DND-41 (cell line): ENCODE measurements around the gene SMTNL1.
A peak's percentile ranks its signal among the peaks of the same experiment; 100 is the strongest.
"Not testable (repeated sequence)": the region's sequence is repeated elsewhere in the genome, so short reads cannot be mapped to it uniquely, and the experiment has no call there.

ENCODE experiments used
- ATAC-seq: fragments of 200-7000 bp; cut with Tn5 transposase; 3 replicates; pipeline ENCODE4 v1.9.1; 2021; ENCODE audit warnings: low read depth; ENCODE audit not compliant: insufficient read depth
- DNase-seq: peaks from one replicate; pipeline ENCODE4 v3.0.0-alpha.2; 2020
- H2AFZ ChIP-seq: 2 replicates; pipeline ENCODE4 v1.6.0; 2012; ENCODE audit warnings: low read depth, low read length
- H3K27ac ChIP-seq: 2 replicates; pipeline ENCODE4 v1.5.1; 2012; ENCODE audit warnings: low read length, inconsistent platforms
- H3K27me3 ChIP-seq: fragments of 200-600 bp; sonication (generic); 2 replicates; pipeline ENCODE4 v1.6.0; 2012; ENCODE audit warnings: low read length, mild to moderate bottlenecking, inconsistent platforms; ENCODE audit not compliant: insufficient read depth, poor library complexity
- H3K36me3 ChIP-seq: 2 replicates; pipeline ENCODE4 v1.5.1; 2012; ENCODE audit warnings: low read length, inconsistent platforms; ENCODE audit not compliant: insufficient read depth
- H3K4me1 ChIP-seq: 2 replicates; pipeline ENCODE4 v1.5.1; 2012; ENCODE audit warnings: mild to moderate bottlenecking, low read length; ENCODE audit not compliant: insufficient read depth
- H3K4me2 ChIP-seq: 2 replicates; pipeline ENCODE4 v1.6.0; 2012; ENCODE audit warnings: mild to moderate bottlenecking, moderate library complexity, low read length, inconsistent platforms; ENCODE audit not compliant: insufficient read depth
- H3K4me3 ChIP-seq, 2 experiments: fragments of 200-600 bp in 1 of 2; shearing (Covaris generic) in 1 of 2; 2 replicates each; pipeline ENCODE4 v1.5.1; 2012 to 2016; ENCODE audit warnings: inconsistent platforms in 2 of 2, low read length in 2 of 2, mild to moderate bottlenecking in 2 of 2, low read depth in 1 of 2, moderate library complexity in 1 of 2
- H3K79me2 ChIP-seq: 2 replicates; pipeline ENCODE4 v1.6.0; 2012; ENCODE audit warnings: low read length, inconsistent platforms; ENCODE audit not compliant: insufficient read depth
- H3K9ac ChIP-seq: 2 replicates; pipeline ENCODE4 v1.6.0; 2012; ENCODE audit warnings: low read depth, mild to moderate bottlenecking, inconsistent platforms, low read length, moderate library complexity
- H3K9me3 ChIP-seq: 2 replicates; pipeline ENCODE4 v1.5.1; 2012; ENCODE audit warnings: low read length, moderate library complexity, mild to moderate bottlenecking, inconsistent platforms; ENCODE audit not compliant: insufficient read depth, severe bottlenecking
- H4K20me1 ChIP-seq: 2 replicates; pipeline ENCODE4 v1.6.0; 2012; ENCODE audit warnings: low read length; ENCODE audit not compliant: insufficient read depth
- CTCF ChIP-seq: IDR thresholded peaks from 2 replicates; pipeline ENCODE4 v1.5.1; 2012; ENCODE audit warnings: borderline replicate concordance, low read length, moderate library complexity, mild to moderate bottlenecking; ENCODE audit not compliant: poor library complexity, severe bottlenecking; ENCODE audit errors: extremely low read depth
- EZH2 ChIP-seq: IDR thresholded peaks from 3 replicates; pipeline ENCODE4 v1.6.1; 2012; ENCODE audit warnings: borderline replicate concordance, low read depth, mild to moderate bottlenecking, moderate library complexity, low read length, inconsistent platforms; ENCODE audit not compliant: severe bottlenecking

SMTNL1 gene

GRCh38 chr11:57529012-57529411, 8.4 kb upstream of the SMTNL1 start:
- ATAC-seq (no peak), DNase-seq (no peak)
- Histone ChIP-seq H3K79me2 (peaks cover 21% of the 10 kb centered on the region), H4K20me1 (peaks cover 4% of the 10 kb centered on the region; the same call in 1 of the 2 replicates), H3K4me1 (peaks cover 42% of the 10 kb centered on the region), H3K36me3 (peaks cover 29% of the 10 kb centered on the region), H3K27me3 (no peaks in the 10 kb centered on the region), H3K27ac (no peak overlapping the region), H3K4me2 (peak overlapping the region; percentile 78), H3K9ac (peak overlapping the region; percentile 72; the same call in 1 of the 2 replicates), H3K4me3 (peak overlapping the region in 1 of 2 experiments; percentile 80; a peak in 1 of 4 replicates), H2AFZ (no peak overlapping the region), H3K9me3 (no peaks in the 10 kb centered on the region)
- no peak for TF ChIP-seq CTCF
- no peak for TF ChIP-seq EZH2

- no peak for DNase-seq
- peaks cover 28% of the 10 kb centered on the region for H3K36me3 ChIP-seq
- peak overlapping the region; percentile 78 for H3K4me2 ChIP-seq
- H3K4me3 ChIP-seq: peak overlapping the region; percentile 43 to 80; a peak in 3 of 4 replicates
- no peak for ATAC-seq
- H4K20me1 ChIP-seq: peaks cover 4% of the 10 kb centered on the region; the same call in 1 of the 2 replicates
- peaks cover 42% of the 10 kb centered on the region for H3K4me1 ChIP-seq
- peak overlapping the region; percentile 75 for H2AFZ ChIP-seq
- peak overlapping the region; percentile 71 for H3K27ac ChIP-seq
- H3K9ac ChIP-seq: peak overlapping the region; percentile 72
- H3K9me3 ChIP-seq: no peaks in the 10 kb centered on the region
- no peaks in the 10 kb centered on the region for H3K27me3 ChIP-seq
- H3K79me2 ChIP-seq: peaks cover 21% of the 10 kb centered on the region
- TF ChIP-seq CTCF (no peak), EZH2 (no peak)
Observed at GRCh38 chr11:57530215-57530595, 7.2 kb upstream of the SMTNL1 start.

- Histone ChIP-seq H3K9me3 (no peaks in the 10 kb centered on the region), H3K79me2 (peaks cover 21% of the 10 kb centered on the region), H4K20me1 (peaks cover 4% of the 10 kb centered on the region; the same call in 1 of the 2 replicates), H3K4me3 (peak within 1 kb of the TSS; percentile 43 to 80; a peak in 3 of 4 replicates), H2AFZ (peak within 1 kb of the TSS; percentile 85), H3K36me3 (peaks cover 26% of the 10 kb centered on the region), H3K4me1 (peaks cover 42% of the 10 kb centered on the region), H3K9ac (peak within 1 kb of the TSS; percentile 72), H3K4me2 (peak within 1 kb of the TSS; percentile 78), H3K27me3 (no peaks in the 10 kb centered on the region), H3K27ac (peak within 1 kb of the TSS; percentile 81)
- ATAC-seq (peak; percentile 97), DNase-seq (peak; percentile 97)
- no peak for TF ChIP-seq CTCF
- TF ChIP-seq EZH2: no peak
Observed at GRCh38 chr11:57530596-57531507, 6.5 kb upstream of the SMTNL1 start, which contains the start of gene TIMM10. Gene TIMM10, minus strand, starts transcription at chr11:57530754. Its CDS starts 565 bp downstream, at chr11:57530189.

- H3K27me3 ChIP-seq, H4K20me1 ChIP-seq, H3K9me3 ChIP-seq, H3K27ac ChIP-seq, H3K4me3 ChIP-seq, H3K4me2 ChIP-seq, H3K9ac ChIP-seq, H2AFZ ChIP-seq, ATAC-seq, DNase-seq, H3K36me3 ChIP-seq: not testable (repeated sequence)
- peaks cover 21% of the 10 kb centered on the region for H3K4me1 ChIP-seq
- H3K79me2 ChIP-seq: peaks cover 11% of the 10 kb centered on the region
Observed at GRCh38 chr11:57534449-57534848, 2.9 kb upstream of the SMTNL1 start.
